Bronchial epithelial cell (primary cell): ENCODE data around the gene CD207. TPM values are rescaled to one million over a fixed set of nuclear protein-coding genes. Genes with fewer than 3 reads are reported as not detected.

Experiments
- DNase-seq: peaks from one replicate; pipeline ENCODE4 v3.0.0-alpha.2; 2010; ENCODE audit warnings: low read depth
- FAIRE-seq: peaks from 2 replicates; lab custom pipeline; 2011; peaks lifted over from hg19 to GRCh38; lab: Jason Lieb, UNC
- H3K27me3 ChIP-seq: 2 replicates; pipeline ENCODE4 v1.5.1; 2011; ENCODE audit warnings: low read length; ENCODE audit not compliant: control insufficient read depth, insufficient read depth
- H3K36me3 ChIP-seq: 2 replicates; pipeline ENCODE4 v1.5.1; 2011; ENCODE audit warnings: low read length; ENCODE audit not compliant: control insufficient read depth, insufficient read depth
- H3K4me3 ChIP-seq: 2 replicates; pipeline ENCODE4 v1.5.1; 2011; ENCODE audit warnings: mild to moderate bottlenecking, low read depth, low read length, control low read depth
- CTCF ChIP-seq: IDR thresholded peaks from 2 replicates; pipeline ENCODE4 v1.5.1; 2011; ENCODE audit warnings: mild to moderate bottlenecking, moderate library complexity, low read length, control low read depth, inconsistent platforms; ENCODE audit not compliant: insufficient read depth, severe bottlenecking
- total RNA-seq: library from RNA; depleted of rRNA; stranded (reverse); fragments of >200 nt; gene quantifications from 2 replicates; pipeline ENCODE4 v1.2.1, GENCODE V29; 2014

The CD207 gene
- total RNA-seq, 1 donor from 2014 or later, result not detected

- FAIRE-seq (no peak), DNase-seq (no peak)
- no peak within 1 kb of the TSS for H3K4me3 ChIP-seq
- peaks cover 40% of the 10 kb centered on the region for H3K27me3 ChIP-seq
- H3K36me3 ChIP-seq, result no peaks in the 10 kb centered on the region
- no peak for TF ChIP-seq CTCF
Measured at GRCh38 chr2:70790136-70790828, 45.3 kb downstream of the CD207 start, which contains the start of gene FIGLA. FIGLA (minus strand) TSS chr2:70790643; CDS start chr2:70790638, 5 bp downstream.

GRCh38 chr2:70789304-70790135 lies 46.1 kb downstream of the CD207 start:
- peak; percentile 81 for TF ChIP-seq CTCF
- DNase-seq, result peak; percentile 48
- Histone ChIP-seq H3K27me3 (peaks cover 40% of the 10 kb centered on the region), H3K36me3 (no peaks in the 10 kb centered on the region), H3K4me3 (no peak overlapping the region)
- no peak for FAIRE-seq

- no peak overlapping the region for H3K4me3 ChIP-seq
- DNase-seq (peak; percentile 35), FAIRE-seq (no peak)
- H3K36me3 ChIP-seq, result no peaks in the 10 kb centered on the region
- H3K27me3 ChIP-seq, result peaks cover 23% of the 10 kb centered on the region
- peak; percentile 58 for TF ChIP-seq CTCF
Measured at GRCh38 chr2:70785137-70785911, 50.3 kb downstream of the CD207 start.

- FAIRE-seq, result no peak
- no peak for DNase-seq
- Histone ChIP-seq H3K4me3 (no peak overlapping the region), H3K27me3 (peaks cover 14% of the 10 kb centered on the region), H3K36me3 (no peaks in the 10 kb centered on the region)
- TF ChIP-seq CTCF, result no peak
Measured at GRCh38 chr2:70784320-70784719, 51.3 kb downstream of the CD207 start.

Other genes with a start within 250 kb of the CD207 start
- not detected in 2 replicates for gene ADD2, start 67.6 kb downstream of the CD207 start, total RNA-seq
- gene FIGLA, start 45.2 kb downstream of the CD207 start, total RNA-seq, result not detected in 2 replicates
- not detected in 2 replicates for gene CLEC4F, start 15.2 kb downstream of the CD207 start, total RNA-seq
- gene VAX2, start 64.8 kb upstream of the CD207 start, total RNA-seq, result 0.13 TPM in 1 of 2 replicates, not detected in the other
- 0.64 TPM in 1 of 2 replicates, not detected in the other for gene ATP6V1B1, start 100.1 kb upstream of the CD207 start, total RNA-seq
- not detected in 2 replicates for gene ANKRD53, start 142.8 kb upstream of the CD207 start, total RNA-seq
- gene TEX261, start 159.1 kb upstream of the CD207 start, total RNA-seq, result 11.1 and 14.1 TPM in 2 replicates
- 31.3 and 75.0 TPM in 2 replicates for gene NAGK, start 232.8 kb upstream of the CD207 start, total RNA-seq